ENCODE data around the gene ADGRF5.

The ADGRF5 gene

GRCh38 chr6:46931416-46931815 is 9.7 kb upstream of the ADGRF5 start:
- no peak for DNase-seq

DNA sequence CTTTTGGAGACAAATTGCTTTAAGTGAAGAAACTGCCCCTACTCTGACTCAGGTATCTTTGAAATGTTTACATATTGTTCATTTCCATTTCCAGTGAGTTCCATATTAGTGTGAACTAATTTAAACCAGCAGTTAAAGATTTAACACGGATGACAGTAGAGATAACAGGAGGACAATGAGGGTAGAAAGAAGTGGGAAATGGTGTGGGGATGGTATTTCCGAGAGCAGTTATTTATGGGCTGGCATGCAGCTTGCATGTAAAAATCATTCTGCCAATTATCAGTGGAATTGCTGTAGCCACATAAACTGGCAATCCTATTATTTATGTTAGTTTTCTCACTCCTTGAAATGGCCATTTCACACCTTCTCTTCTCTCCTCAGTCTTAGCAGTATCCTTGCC is 8.6 kb upstream of the ADGRF5 start:
- DNase-seq, result no peak

DNA sequence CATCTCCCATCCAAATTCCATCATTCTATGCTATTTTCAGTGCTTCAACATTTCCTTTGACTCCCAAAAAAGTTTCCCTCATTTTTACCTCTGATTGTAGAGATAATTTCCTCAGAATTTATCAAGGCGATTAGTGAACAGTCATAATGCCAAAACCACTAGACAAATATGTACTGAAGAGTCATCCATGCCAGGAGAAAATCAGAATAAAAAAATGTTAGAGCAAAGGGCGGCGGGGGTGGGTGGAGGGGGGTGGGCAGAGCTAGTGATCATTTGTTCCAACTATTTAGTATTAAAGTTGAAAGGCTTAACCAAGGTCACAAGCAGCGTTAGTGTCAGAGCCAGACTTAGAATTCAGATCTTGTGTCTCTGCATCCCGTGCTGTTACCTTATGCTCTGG is 5.3 kb upstream of the ADGRF5 start:
- no peak for DNase-seq

GRCh38 chr6:46926481-46926880 is 4.7 kb upstream of the ADGRF5 start:
- DNase-seq, result no peak

- DNase-seq, result no peak
Observed at GRCh38 chr6:46925563-46926253, 4.0 kb upstream of the ADGRF5 start.

DNA sequence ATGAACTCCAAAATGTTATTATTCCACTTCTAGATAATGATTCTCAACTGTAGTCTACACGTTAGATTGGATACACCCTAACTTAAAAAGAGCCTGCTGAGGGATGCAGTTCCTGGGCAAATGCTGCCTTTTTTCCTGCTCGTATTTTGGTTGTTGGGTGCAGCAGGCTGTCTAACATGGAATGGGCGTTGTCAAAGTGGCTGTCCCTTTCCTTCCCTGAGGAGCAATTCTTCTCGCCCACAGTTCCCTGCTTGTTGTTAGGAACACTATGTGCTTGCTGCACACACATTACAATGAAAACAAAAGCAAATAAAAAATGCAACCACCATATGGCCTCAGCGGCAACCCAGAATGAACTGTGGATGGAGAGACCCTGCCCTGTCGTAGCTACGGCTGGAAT is 1.7 kb upstream of the ADGRF5 start:
- DNase-seq, result no peak

DNA sequence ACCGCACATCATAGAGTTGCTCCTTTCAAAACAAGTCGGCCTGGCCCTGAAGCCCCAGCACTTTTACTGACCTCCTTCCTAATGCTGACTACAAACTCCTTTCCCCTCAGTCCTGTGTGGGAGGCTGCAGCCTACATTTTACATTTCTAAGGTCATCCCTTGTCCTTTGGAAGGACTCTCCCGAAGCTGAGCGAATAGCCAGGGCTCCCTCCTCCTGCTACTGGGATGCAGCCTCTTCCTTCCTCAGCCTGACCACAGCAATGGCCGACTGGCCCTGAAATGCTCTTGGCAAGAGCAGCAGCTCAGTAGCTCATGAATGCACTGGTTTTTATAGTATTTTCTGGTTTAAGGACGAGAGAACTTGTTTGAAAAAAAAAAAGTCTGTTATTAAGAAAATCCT is 679 bp downstream of the ADGRF5 start:
- no peak for DNase-seq

GRCh38 chr6:46918806-46919205 is 2.9 kb downstream of the ADGRF5 start:
- no peak for DNase-seq

- no peak for DNase-seq
Observed at GRCh38 chr6:46917002-46917545, 4.7 kb downstream of the ADGRF5 start.

GRCh38 chr6:46915866-46916265 is 5.9 kb downstream of the ADGRF5 start:
- DNase-seq, result no peak

- DNase-seq, result no peak
Observed at GRCh38 chr6:46915380-46915779, 6.4 kb downstream of the ADGRF5 start.

DNA sequence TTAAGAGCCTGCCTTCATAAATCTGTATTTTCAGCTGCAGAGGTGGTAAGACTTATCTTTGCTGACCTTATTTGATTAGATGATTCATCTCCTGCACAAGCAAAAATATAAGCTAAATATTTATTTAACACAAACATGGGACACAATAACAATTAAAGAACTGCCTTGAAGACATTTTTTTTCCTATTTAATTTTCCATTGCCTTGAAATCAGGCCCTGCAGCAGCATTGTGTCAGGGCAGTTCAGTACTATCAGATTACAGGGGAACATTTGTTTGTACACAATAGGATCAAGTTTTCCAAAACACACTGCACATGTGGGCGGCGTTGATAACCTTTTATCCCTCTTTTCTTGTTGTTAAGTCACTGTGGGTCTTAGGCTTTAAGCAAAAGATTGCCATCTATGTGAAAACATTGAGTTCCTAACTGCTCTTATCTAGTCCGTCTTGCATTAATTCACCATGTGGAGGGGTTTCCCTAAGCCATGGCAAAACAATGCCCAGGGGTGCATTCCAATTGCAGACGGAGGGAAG is 7.4 kb downstream of the ADGRF5 start:
- no peak for DNase-seq

DNA sequence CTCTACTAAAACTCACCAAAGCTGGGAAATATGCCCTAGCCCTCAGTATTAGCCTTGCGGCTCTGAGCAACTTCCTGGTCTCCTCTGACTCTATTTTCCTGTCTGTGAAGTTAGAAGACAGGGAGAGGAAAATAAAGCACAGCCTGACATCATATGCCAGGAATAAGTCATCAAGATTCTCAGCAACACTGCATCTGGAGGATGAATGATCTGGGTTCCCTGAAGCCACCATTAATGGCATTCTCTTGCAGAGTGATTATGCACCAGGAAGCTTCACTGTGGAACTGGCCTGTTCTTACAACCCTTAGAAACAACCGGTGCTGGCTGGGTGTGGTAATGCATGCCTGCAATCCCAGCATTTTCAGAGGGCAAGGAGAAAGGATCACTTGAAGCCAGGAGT is 12.4 kb downstream of the ADGRF5 start:
- no peak for DNase-seq

GRCh38 chr6:46906776-46907175 is 15.0 kb downstream of the ADGRF5 start:
- no peak for DNase-seq

- no peak for DNase-seq
Observed at GRCh38 chr6:46904117-46904516, 17.6 kb downstream of the ADGRF5 start.

DNA sequence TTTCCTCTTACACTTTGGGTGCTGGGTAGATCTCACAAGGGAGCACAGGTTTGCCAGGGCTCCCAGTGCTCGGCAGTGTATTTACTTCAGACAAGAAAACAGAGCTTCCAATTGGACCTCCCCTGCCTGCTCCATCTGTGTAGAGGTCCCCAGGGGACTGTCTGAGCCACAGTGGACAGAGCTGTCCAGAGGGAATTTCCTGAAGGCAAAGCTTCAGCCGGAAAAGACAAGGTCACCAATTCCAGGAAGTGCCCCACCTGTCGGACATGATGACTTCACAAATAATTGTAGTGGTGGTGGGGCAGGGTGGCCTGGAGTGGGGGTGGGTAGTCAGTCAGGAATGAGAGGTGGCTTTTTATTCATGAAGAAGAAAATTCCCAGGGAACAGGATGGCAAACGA is 18.6 kb downstream of the ADGRF5 start:
- no peak for DNase-seq

- no peak for DNase-seq
Observed at GRCh38 chr6:46901882-46902314, 19.8 kb downstream of the ADGRF5 start.

DNA sequence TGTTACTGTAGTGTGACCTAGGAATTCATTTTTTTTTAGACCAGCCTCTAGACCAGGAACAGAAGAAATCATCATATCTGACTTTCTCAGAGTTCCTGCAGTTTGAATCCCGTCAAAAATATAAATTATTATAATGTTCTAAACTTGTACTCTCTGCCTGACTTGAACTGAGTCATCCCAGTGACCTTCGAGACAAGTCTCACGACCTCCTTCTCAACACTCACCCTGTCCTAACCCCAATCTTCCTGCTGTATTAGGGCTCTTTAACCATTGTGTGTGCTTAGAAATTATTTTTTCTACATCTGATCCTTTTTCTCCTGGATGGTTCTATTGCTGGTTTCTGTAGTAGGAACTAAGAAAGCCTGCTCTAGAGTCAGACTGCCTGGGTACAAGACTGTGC is 21.5 kb downstream of the ADGRF5 start:
- no peak for DNase-seq

DNA sequence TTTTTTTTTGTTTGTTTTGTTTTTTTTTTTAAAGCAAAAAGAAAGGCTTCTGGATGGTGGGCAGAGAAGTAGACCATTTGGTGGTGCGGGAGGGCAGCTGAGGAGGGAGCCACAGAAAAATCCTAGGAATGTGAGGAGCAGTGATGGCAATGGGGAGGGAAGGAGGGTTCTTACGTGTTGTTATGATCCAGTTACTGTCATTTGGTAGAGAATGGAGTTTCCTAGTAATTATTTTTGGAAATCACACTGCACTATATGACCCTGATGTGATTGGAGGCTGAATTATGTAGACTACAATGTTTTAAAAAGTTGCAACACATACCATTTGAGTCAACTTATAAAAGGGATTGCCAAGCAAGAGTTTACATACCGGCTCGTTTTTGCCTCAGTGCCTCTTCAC is 22.1 kb downstream of the ADGRF5 start:
- no peak for DNase-seq

DNA sequence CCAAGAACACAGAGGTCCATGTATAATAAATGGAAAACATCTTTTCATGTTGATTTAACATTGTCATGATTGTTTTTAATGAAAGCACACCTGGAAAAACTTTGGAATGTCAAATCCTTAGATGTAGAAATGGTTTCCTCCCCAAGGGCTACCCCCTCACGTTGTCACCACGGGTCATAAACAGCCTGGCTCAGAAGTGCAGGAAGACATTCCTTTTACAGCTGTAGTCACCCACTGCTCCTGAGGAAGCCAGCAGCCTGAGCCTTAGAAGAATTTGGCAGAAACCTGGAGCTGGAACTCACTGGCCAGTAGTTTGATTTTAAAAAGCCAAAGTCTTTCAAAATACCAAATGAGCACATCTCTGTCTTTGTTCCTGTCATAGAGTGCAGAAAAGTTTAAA is 23.7 kb downstream of the ADGRF5 start:
- no peak for DNase-seq

DNA sequence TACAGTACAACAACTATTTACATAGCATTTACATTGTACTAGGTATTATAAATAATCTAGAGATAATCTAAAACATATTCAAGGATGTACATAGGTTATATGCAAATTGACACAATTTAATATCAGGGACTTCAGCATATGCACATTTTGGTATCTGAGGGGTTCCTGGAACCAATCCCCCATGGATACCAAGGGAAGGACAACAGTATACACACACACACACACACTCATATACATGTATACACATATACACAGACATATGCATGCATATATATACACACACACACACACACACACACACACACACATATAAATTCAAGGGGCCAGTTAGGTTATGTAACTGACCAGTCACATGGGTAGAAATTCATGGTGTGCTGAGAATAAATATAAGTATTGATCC is 24.9 kb downstream of the ADGRF5 start:
- DNase-seq, result no peak

GRCh38 chr6:46895930-46896329 is 25.8 kb downstream of the ADGRF5 start:
- no peak for DNase-seq

DNA sequence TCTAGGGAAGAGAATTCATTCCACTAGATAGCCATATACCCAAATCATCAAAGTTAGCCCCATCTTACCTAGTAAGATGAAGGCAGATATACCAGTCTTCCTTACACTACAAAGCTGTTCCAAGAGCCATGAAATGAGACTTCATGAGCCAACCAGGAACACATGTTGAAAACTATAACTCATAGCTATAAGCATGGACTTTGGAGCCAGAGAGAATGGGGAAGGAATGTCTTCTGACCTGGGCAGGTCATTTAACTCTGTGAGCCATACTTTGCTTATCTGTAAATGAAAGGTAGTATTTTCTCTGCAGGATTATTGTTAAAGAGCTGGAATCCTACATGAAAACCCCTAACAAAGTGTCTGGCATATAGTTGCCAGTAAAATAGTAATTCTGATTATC is 27.3 kb downstream of the ADGRF5 start:
- DNase-seq, result no peak

- no peak for DNase-seq
Observed at GRCh38 chr6:46893648-46894047, 28.1 kb downstream of the ADGRF5 start.

GRCh38 chr6:46891252-46891795 is 30.4 kb downstream of the ADGRF5 start:
- no peak for DNase-seq
